NOMO-1 treated with DMSO at 0.1 percent for 48 hours (cell line): ENCODE data around the gene NGRN.
"Not testable (repeated sequence)": the region's sequence is repeated elsewhere in the genome, so short reads cannot be mapped to it uniquely, and the experiment has no call there.

Experiments
- DNase-seq: peaks from one replicate; lab custom pipeline; 2025; ENCODE audit not compliant: unreplicated experiment; lab: John Stamatoyannopoulos, UW

NGRN gene

DNA sequence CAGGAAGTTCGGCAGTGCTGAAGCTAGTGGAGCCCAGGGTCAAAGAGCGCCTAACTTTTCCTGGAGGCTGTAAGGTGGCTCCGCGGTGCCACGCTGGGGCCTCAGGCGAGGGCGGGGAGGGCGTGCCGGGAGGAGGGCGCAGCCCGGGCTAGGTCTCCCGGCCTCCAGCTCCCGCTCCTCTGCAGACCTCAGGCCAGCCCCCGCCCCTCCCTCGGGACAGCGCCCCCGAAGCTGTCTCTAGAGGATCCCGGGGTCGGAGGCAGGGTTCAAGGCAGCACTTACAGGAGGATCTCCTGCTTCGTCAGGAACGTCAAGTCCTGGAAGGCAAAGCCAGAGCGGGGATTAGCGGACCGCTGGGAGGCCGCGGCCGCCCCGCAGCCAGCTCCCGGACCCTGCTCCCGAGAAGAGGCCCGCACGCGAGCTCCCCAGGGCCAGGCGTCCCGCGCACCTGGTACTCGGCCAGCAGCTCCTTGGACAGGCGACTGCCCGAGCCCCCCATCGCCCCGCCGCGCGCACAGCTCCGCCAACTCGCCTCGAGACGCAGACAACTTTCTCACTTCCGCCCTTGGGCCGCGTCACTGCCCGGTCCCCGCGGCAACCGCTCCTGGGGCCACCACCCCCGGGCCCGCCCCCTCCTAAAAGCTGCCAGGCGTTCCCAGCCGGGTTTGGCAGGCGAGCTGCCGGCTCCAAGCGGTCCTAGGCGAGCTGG lies 31.9 kb upstream of the NGRN start, which contains the start of gene CIB1:
CIB1 (minus strand) TSS at position 555 of the 709 bp plus-strand sequence; CDS start at position 499, 56 bp downstream.
- DNase-seq, result peak; percentile 96

DNA sequence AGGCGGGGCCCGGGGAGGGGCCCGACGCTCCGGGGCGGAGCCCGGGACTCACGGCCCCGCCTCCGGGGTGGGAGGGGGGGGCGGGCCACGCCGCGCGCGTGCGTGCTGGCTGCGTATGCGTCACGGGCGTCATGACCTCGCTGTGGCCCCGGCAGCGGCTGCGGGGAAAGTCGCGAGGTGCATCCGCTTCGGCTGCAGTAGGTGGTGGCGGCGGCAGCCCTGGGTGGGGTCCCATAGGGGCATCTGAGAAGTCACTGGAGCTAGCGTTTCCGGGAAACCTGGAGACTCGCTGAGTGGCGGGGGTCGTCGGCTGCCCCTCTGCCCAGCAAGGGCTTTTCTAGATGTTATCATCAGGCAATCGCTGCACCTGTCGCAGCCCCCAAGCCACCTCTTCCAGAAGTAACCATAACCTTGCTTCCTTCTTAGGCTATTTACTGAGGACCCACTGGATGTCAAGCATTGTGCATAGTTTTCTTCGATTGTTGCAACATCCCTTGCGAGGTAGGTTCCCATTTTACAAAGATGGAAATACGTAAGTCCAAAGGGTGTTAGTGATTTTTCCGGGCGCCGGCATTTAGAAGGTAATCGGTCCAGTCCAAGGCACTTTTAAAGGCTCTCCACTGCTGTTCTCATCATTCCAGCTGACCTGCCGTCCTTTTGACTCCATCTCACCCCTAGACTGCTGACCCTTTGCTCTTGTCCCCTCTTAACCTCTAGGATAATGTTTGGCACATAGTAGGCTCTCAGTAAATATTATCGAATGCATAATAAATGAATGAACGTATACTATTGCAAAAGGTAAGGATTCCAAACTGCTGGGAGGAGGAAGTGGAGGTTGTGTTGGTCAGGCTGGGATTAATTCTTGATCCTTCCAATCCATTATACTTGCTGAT lies 31.1 kb upstream of the NGRN start, which contains the start of gene GDPGP1:
GDPGP1 (plus strand) TSS at position 114 of the 893 bp plus-strand sequence. CDS start 6,700 bp downstream, outside the sequence.
- peak; percentile 19 for DNase-seq

DNA sequence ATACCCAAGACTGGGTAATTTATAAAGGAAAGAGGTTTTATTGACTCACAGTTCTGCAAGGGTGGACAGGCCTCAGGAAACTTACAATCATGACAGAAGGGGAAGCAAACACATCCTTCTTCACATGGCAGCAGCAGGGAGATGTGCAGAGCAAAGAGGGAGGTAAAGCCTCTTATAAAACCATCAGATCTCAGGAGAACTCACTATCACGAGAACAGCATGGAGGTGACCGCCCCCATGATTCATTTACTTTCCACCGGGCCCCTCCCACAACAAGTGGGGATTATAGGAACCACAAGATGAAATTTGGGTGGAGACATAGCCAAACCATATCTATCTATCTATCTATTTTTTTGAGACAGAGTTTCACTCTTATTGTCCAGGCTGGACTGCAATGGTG lies 26.1 kb upstream of the NGRN start:
- no peak for DNase-seq

DNA sequence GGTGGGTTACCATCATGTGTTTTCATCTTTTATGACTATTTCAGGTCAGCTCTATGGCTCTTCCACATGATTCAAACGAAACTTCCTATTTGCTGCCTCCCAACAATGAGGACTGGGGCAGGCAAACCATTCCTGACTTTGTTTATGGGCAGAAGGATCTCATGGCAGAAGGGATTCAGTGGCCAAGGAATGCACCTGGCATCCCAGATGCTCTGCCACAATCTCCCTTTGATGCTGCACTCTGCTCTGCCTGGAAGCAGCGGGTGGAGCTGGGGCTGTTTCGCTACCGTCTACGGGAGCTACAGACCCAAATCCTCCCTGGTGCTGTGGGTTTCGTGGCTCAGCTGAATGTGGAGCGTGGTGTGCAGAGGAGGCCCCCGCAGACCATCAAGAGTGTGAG lies 24.6 kb upstream of the NGRN start:
- no peak for DNase-seq

DNA sequence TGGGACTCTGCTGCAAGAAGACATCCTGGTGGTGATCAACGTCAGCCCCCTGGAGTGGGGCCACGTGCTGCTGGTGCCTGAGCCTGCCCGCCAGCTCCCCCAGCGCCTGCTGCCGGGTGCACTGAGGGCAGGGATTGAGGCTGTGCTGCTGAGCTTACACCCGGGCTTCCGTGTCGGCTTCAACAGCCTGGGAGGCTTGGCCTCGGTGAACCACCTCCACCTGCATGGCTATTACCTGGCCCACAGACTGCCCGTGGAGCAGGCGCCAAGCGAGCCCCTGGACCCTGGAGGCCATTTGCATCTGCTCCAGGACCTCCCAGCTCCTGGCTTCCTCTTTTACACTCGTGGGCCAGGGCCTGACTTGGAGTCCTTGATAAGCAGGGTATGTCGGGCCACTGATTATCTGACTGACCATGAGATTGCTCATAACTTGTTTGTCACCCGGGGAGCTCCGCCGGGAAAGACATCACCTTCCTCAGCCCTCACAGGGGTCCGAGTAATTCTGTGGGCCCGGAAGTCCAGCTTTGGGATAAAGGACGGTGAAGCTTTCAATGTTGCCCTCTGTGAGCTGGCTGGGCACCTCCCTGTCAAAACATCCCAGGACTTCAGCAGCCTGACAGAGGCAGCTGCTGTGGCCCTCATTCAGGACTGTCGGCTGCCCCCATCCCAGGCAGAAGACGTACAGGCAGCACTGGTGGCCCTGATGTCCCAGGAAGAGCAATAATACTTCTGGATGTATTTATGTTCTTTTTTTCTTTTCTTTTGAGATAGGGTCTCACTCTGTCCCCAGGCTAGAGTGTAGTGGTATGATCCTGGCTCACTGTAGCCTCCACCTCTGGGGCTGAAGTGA lies 23.9 kb upstream of the NGRN start:
- no peak for DNase-seq

DNA sequence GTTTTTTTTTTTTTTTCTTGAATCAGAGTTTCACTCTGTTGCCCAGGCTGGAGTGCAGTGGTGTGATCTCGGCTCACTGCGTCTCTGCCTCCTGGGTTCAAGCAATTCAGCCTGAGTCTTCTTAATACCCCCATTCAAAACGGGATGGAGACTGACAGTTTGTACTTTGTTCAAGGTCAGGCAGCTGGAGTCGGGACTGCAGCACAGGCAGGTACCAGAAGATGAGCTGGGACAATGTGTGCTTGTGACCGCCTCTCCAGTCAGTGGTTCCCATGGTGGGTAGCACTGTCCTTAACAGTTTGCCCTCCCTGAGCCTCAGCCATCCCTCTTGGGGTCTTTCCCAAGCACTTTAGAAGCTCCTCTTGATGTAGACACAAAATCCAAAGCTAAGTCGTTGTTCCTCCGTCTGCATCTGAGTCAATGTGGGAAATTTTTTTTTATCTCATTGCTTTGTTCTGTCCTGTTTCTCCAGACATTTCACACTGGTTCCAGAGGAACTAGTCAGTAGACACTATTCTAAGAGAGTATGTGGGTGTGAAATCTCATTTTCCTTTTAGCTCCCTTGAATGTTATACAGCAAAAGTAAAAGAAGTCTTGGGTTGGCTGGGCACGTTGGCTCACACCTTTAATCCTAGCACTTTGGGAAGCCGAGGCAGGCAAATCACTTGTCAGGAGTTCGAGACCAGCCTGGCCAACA lies 21.4 kb upstream of the NGRN start:
- no peak for DNase-seq

DNA sequence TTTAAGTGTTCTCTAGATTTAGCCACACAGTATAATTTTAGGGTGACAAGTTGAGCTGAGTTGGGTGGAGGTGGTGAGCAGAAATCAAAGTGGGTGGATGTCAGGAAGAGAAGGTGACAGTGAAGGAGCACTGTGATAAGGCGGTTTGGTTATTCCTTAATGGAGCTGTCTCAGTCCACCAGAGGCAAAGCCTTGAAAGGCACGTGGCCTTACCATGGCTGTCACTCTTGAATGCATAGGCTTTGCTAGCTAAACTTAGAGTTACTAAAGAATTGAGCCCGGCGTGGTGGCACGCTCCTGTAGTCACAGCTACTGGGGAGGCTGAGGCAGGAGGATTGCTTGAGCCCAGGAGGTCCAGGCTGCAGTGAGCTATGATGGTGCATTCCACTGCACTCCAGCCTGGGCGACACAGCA lies 16.7 kb upstream of the NGRN start:
- no peak for DNase-seq

DNA sequence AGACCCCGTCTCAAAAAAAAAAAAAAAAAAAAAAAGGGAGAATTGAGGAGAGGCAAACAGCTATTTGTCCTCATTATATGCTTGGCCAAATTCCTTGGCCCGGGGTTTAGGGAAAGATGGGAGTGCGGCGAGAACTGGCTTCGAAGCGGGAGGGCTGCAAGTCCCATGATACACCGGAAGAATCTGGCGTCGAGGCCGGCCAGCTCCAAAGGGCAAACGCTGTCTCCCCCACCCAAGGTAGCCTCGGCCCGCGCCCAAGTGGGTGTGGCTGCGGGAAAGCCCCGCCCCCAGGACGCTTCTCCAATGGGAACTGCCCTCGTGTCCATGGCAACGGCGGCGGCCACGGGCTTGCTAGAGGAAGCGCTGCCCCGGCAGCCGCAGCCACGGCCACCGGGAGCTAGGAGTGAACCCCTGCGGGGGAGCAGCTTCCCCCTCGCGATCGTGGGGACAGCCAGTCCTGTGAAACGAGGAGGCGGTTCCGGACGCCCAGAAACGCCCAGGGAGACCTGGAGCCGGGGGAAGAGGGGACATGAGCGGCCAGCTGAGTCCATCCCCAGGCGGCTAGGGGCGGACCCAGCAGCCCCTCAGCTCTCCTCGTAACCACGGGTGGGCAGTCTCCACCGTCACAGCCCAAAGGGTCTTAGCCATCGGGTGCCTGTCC lies 16.1 kb upstream of the NGRN start, which contains the start of gene TTLL13:
TTLL13 (plus strand) TSS at position 354 of the 661 bp plus-strand sequence. CDS start 1,075 bp downstream, outside the sequence.
- peak; percentile 29 for DNase-seq

DNA sequence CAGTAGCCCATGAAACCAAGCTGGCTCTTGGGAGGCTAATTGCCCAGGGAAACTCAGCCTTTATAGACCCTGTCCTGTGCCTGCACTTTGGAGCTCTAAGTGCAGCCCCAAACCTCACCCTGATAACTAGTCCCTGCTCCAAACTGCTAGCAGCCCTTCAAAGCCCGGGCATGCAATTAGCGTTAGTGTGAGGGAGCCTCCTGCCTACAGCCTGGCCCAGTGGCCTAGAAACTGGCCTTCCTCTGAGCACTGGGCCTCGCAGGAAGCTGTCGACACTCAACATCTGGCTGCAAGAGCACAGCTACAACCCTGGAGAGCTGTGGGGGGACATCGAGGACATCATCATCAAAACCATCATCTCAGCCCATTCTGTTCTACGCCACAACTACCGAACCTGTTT lies 7.7 kb upstream of the NGRN start:
- no peak for DNase-seq

DNA sequence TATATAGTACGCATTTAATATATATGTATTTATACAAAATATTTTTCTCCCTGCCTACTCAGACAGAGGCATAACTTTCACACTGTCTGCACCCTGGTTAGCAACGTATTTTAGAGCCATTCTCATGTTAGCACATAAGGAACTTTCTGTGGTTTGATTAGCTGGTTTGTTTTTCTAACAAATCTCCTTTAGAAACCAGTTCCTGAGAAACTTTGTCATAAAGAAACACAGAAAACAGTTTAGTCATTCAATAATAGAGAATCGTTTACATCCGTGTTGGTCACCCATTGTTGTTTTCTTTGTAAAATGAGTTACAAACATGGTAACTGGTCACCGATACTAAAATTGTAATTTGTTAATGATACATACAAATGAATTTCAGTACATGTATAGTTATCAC lies 5.9 kb upstream of the NGRN start:
- DNase-seq, result no peak

DNA sequence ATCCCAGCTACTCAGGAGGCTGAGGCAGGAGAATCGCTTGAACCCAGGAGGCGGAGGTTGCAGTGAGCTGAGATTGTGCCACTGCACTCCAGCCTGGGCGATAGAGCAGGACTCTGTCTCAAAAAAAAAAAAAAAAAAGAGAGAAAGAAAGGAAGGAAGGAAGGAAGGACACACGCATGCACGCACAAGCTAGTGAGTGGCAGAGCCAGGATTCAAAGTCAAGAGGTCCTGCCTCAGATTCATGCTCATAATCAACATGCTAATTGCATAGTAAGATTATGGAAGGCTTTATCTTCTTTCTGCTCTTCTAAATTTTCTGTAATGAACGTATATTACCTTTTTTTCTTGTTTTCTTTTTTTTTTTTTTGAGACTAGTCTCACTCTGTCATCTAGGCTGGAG lies 4.7 kb upstream of the NGRN start:
- DNase-seq, result not testable (repeated sequence)

DNA sequence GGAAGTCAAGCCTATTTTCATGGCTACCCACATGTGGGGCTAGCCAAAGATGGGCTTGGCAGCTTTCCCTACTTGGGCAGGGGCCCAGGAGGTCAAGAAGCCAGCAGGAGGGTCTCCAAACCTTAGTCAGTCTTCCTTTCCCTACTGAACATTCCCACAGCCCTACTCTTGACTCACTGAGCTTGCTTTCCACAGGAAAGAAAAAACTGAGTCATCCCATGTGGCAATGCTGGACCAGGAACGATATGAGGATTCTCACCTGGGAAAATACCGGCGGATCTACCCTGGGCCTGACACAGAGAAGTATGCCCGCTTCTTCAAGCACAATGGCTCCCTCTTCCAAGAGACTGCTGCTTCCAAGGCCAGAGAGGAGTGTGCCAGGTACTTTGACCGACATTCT lies 3.7 kb upstream of the NGRN start:
- no peak for DNase-seq

DNA sequence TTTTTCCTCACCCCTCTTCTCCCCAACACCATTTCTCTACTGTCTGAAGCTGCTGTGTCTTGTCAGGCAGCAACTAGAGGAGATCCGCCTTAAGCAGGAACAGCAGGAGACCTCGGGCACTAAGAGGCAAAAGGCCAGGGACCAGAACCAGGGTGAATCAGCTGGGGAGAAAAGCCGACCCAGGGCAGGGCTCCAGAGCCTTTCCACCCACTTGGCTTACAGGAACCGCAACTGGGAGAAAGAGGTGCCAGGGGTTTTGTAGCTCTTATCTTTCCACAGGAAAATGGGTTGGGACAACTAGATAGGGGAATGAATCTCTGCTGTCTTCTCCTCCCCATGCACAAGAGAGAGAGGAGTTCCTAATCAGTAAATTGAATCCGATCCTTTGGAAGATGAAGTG lies 3.0 kb upstream of the NGRN start:
- DNase-seq, result no peak

DNA sequence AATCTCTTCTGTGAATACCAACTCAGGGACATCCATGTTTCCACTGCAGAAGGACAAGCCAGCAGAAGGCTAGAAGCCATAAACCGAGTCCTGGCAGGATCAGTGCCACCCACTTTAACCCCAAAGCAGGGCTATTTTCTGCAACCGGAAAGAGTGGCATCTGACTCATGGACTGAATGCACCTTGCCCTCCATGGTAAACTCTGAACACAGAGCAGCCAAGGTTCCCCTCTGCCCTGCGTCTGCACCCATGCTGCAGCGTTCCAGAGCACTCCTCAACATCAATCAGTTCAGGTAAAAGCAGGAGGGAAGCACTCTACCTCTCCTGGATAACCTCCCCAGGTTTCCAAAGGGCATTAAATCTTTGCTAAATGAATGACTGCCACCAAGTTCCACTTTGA lies 801 bp upstream of the NGRN start:
- peak; percentile 16 for DNase-seq

DNA sequence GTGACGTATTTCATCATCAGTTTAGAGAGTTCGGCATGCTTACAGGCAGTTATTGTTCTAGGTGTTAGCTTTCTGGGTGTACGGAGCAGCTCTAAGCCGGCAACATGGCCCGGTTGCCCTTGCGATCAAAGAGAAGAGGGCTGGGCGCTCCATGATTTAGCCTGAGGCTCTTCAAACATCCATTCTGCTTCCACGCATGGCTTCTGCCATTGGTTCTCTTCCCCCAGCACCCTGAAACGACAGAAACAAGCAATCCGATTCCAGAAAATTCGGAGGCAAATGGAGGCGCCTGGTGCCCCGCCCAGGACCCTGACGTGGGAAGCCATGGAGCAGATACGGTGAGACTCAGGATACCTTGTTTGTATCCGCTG lies 574 bp downstream of the NGRN start:
- peak; percentile 50 for DNase-seq

DNA sequence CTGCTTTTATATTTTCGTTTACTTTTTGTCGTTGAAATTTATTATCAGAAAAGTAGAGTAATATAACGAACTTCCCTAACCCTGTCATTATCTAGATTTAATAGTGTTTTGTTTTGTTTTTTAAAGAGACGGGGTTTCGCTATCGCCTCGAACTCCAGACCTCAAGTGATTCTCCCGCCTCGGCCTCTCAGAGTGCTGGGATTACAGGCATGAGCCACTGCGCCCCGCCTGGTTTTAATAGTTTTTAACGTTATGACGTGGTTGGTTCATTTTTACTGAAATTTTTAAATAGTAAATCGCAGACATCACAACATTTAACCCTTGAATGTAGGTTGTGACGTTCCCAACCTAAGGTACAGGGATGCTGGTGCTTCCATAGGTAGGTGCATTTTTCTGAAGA lies 1.0 kb downstream of the NGRN start:
- DNase-seq, result no peak

DNA sequence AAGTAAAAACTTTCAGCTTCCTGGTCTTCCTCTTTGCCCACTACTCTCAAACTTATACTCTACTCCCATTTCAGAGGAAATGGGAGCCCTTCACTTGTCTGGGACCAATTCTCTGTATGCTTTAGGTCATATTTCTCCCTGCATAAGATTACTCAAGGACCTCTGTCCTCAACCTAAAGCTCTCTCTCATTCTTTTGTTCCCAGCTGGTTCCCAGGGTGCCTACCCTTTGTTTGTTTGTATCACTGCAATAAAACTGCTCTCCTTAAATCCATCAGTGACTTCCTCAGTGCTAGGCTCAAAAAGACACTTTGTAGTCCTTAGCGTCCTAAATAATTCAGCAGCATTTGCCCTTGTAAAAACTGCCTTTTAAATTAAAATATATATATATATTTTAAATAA lies 2.9 kb downstream of the NGRN start:
- DNase-seq, result no peak

DNA sequence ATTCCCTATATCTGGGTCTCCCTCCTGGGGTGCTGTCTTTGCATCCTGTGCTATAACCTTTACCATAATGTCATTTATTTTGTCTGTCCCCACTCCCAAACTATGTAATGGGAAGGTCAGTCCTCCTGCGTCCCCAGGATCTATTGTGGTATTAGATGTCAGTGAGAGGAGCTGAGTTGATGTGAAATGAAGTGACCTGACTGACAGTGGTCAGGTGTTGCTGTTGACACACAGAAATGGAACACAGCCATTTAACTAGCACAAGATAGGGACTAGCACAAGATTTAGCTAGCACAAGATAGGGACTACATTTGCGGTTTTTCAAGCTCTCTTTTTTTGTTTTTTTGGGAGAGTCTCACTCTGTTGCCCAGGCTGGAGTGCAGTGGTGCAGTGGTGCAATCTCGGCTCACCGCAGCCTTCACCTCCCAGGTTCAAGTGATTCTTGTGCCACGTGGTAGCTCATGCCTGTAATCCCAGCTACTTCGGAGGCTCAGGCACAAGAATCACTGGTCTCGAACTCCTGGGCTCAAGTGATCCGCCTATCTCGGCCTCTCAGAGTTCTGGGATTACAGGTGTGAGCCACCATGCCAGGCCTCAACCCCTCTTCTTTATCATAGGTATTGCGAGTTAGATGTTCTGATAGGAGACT lies 5.2 kb downstream of the NGRN start:
- no peak for DNase-seq

DNA sequence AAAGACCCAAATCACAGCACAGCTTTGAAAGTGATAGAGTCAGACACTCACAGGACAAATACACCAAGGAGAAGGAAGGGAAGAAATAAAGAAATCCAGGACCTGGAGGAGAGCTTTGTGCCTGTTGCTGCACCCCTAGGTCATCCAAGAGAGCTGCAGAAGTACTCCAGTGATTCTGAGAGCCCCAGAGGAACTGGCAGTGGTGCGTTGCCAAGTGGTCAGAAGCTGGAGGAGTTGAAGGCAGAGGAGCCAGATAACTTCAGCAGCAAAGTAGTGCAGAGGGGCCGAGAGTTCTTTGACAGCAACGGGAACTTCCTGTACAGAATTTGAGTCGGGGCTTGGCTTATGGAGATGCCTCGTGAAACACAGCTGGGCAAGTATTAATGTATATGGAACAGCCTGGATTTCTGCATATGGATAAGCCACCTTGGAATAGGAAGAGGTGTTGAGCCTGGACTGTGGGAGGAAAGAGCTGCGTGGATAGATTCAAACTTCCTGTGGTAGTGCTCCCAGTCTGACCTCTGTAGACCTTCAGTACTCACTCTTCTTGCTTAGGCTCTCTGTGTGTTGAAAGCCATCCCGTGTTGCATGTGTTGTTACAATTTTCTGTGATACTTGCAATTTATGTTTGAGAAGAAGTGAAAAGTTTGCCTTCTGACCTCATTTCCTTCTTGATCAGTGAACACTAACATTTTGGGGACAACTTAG lies 6.1 kb downstream of the NGRN start:
- DNase-seq, result no peak
